Stimulated activated naive CD8-positive, alpha-beta T cell treated with anti-CD3 and anti-CD28 coated beads, Interleukin-15, amount 100 ng/mL, for 72 hours (primary cell): ENCODE data around the gene PHF12.
"Not testable (repeated sequence)": the region's sequence is repeated elsewhere in the genome, so short reads cannot be mapped to it uniquely, and the experiment has no call there.

Experiments
- ATAC-seq: fragments of 150-1000 bp; cut with Tn5 transposase; 2 replicates; pipeline ENCODE4 v1.10.0; 2021; ENCODE audit warnings: mild to moderate bottlenecking, moderate library complexity
- DNase-seq, 2 donors: peaks; one replicate each; pipeline ENCODE4 v3.0.0; 2021 to 2022
- H3K27ac Mint-ChIP-seq, 2 donors: one replicate each; pipeline ENCODE4 v1.8.0; 2022; ENCODE audit warnings: mild to moderate bottlenecking in 2 of 2, mixed read lengths in 2 of 2, moderate library complexity in 2 of 2
- H3K27me3 Mint-ChIP-seq: one replicate; pipeline ENCODE4 v1.8.0; 2022; ENCODE audit warnings: mixed read lengths
- H3K4me1 Mint-ChIP-seq: one replicate; pipeline ENCODE4 v1.8.0; 2022; ENCODE audit warnings: mild to moderate bottlenecking, mixed read lengths
- H3K4me3 Mint-ChIP-seq, 2 donors: one replicate each; pipeline ENCODE4 v1.8.0; 2022; ENCODE audit warnings: mild to moderate bottlenecking in 2 of 2, mixed read lengths in 2 of 2, moderate library complexity in 1 of 2
- H3K9me3 Mint-ChIP-seq, 2 donors: one replicate each; pipeline ENCODE4 v1.8.0; 2022; ENCODE audit warnings: mixed read lengths in 2 of 2

Gene PHF12

DNA sequence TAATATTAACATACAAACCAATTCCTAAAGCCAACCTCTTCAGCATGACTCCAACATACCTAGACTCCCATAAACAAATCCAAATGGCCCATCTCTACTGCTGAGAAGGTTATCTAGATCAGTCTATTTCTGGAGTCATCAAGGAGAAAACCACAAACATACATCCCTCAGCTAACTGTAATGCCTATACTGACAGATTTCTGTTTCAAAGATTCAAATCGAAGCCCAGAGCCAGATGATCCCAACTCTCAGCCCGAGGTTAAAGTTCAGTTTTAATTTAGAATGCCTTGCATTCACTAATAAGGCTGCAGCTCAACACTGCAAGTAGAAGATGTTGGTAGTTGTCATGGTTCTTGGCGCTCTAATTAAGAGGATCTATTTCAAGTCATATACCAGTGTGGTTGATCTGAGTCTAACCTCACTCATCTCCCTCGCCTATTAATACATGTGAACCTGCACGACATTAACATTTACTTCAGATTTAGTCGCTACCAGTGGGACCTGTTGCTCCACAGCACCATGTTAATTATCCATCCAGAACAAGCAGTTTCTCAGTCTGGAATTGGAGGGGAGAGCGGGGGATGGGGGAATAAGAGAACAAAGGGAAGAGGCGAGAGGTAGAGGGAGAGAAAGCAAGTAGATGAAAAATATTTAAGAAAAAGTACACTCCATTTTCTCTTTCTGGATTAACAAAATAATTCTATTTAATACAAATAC, 15.4 kb downstream of the PHF12 start:
- Mint-ChIP-seq H3K27me3 (no peaks in the 10 kb centered on the region), H3K4me1 (peaks cover 61% of the 10 kb centered on the region), H3K27ac (no peak overlapping the region), H3K4me3 (no peak overlapping the region), H3K9me3 (no peaks in the 10 kb centered on the region)
- ATAC-seq, result no peak
- no peak for DNase-seq

DNA sequence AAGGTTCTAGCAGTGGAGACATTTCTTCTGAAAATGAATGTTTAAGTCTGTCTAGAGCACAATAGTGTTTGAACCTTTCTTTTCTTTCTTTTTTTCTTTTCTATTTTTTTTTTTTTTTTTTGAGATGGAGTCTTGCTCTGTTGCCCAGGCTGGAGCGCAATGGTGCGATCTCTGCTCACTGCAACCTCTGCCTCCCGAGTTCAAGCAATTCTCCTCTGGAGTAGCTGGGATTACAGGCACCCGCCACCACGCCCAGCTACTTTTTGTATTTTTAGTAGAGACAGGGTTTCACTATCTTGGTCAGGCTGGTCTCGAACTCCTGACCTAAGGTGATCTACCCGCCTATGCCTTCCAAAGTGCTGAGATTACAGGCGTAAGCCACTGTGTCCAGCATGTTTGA, 16.8 kb downstream of the PHF12 start:
- not testable (repeated sequence) for H3K4me3 Mint-ChIP-seq, H3K9me3 Mint-ChIP-seq, H3K27me3 Mint-ChIP-seq, ATAC-seq, H3K27ac Mint-ChIP-seq, DNase-seq
- H3K4me1 Mint-ChIP-seq, result peaks cover 56% of the 10 kb centered on the region

- H3K9me3 Mint-ChIP-seq, result peaks cover 14 to 23% of the 10 kb centered on the region in 2 donors
- DNase-seq, result no peak
- no peak overlapping the region for H3K27ac Mint-ChIP-seq
Observed at GRCh38 chr17:28929787-28930186, 21.5 kb downstream of the PHF12 start.

DNA sequence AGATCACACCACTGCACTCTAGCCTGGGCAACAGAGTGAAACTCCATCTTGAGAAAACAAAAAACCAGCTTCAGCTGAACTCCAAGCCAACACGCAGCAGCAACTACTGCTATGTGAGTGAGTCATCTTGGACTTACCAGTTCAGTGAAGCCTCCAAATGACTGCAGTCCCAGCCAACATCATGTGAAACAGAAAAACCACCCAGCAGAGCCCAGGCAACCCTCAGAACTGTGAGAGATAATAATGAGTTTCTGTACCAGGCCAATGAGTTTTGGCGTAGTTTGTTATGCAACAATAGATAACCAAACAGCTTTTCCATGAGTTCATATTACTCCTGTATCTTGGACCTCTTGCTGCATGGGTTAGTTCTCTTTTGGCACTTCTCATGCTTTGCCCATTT, 23.3 kb downstream of the PHF12 start:
- DNase-seq, result peak in 1 of 2 donors; percentile 51
- H3K27me3 Mint-ChIP-seq, result no peaks in the 10 kb centered on the region
- H3K4me1 Mint-ChIP-seq, result peaks cover 69% of the 10 kb centered on the region
- H3K4me3 Mint-ChIP-seq, result no peak overlapping the region
- H3K9me3 Mint-ChIP-seq, result peaks cover 14 to 23% of the 10 kb centered on the region in 2 donors
- peak; percentile 89 for ATAC-seq
- H3K27ac Mint-ChIP-seq, result no peak overlapping the region

More at GRCh38 chr17:28929787-28930186, 21.5 kb downstream of the PHF12 start:
- Mint-ChIP-seq H3K27me3 (no peaks in the 10 kb centered on the region), H3K4me3 (no peak overlapping the region), H3K4me1 (peaks cover 63% of the 10 kb centered on the region)
- no peak for ATAC-seq

DNA sequence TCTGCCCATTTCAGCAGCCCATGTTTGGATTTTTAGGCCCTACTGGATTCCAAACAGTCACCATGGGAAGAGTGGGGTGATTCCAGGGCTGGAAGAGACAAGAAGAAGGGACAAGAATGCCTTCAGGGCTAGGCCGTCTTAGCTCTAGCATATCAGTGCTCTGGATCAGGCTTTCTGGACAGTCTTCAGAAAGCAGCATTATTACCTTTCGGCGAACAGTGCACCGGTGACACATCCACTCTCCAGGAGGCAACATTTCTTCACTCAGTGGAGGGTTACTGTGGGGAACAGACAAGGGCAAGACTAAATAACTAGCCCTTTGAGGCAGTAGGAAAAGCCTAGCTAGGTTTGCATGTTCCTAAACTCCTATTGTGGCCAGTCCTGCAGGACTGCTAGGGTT, 24.5 kb downstream of the PHF12 start:
- H3K4me1 Mint-ChIP-seq, result peaks cover 68% of the 10 kb centered on the region
- peak overlapping the region; percentile 25 to 75 for H3K27ac Mint-ChIP-seq
- DNase-seq, result no peak
- no peak for ATAC-seq
- H3K27me3 Mint-ChIP-seq, result no peaks in the 10 kb centered on the region
- peaks cover 14 to 23% of the 10 kb centered on the region in 2 donors for H3K9me3 Mint-ChIP-seq
- no peak overlapping the region for H3K4me3 Mint-ChIP-seq

DNA sequence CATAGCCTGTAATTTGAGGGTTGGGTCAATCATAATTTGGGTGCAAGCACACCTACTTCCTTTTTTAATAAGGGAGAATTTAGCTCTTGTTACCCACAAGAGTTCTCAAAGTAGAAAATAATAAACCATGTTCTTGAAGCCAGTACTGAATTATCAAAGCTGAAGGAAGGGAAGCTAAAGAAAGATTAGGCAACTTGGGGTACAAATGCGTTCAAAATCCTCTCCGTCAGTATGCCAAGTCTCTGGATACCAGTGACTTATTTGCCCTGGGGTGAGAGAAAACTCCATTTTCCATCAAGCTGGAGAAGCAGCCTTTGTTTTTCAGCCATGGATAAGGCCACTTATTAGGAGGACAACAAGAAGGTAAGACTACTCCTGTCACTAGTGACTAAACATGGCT, 25.0 kb downstream of the PHF12 start:
- H3K9me3 Mint-ChIP-seq, result peaks cover 14 to 23% of the 10 kb centered on the region in 2 donors
- H3K27ac Mint-ChIP-seq, result peak overlapping the region; percentile 9 to 64
- ATAC-seq, result no peak
- DNase-seq, result no peak
- peak overlapping the region; percentile 37 to 51 for H3K4me3 Mint-ChIP-seq
- H3K4me1 Mint-ChIP-seq, result peaks cover 64% of the 10 kb centered on the region
- H3K27me3 Mint-ChIP-seq, result no peaks in the 10 kb centered on the region

- no peaks in the 10 kb centered on the region for H3K27me3 Mint-ChIP-seq
- peak overlapping the region; percentile 64 to 65 for H3K27ac Mint-ChIP-seq
- H3K9me3 Mint-ChIP-seq, result peaks cover 14 to 23% of the 10 kb centered on the region in 2 donors
- H3K4me1 Mint-ChIP-seq, result peaks cover 63% of the 10 kb centered on the region
- peak overlapping the region; percentile 37 to 51 for H3K4me3 Mint-ChIP-seq
- peak; percentile 95 for ATAC-seq
- peak; percentile 29 to 48 for DNase-seq
Observed at GRCh38 chr17:28925912-28926365, 25.4 kb downstream of the PHF12 start.

DNA sequence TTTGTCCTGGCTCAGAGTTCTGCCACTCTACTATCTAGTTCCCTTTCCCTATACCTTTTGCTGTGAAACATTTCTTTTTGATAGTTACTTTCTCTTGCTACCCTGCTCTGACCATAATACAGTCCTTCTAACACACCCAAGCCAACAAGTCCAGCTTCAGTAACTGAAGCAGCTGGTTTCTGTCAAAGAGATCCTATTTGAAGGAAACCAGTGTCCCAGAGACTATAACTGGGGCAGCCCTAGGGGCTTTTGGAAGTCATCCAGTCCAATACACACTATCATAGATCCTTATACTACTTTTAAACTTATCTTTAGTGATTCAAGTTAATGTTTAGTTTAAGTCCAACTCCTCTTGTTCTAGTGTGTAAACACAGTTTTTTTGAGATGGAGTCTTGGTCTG, 31.1 kb downstream of the PHF12 start:
- DNase-seq (no peak), ATAC-seq (no peak)
- Mint-ChIP-seq H3K4me1 (peaks cover 23% of the 10 kb centered on the region), H3K4me3 (no peak overlapping the region), H3K27ac (no peak overlapping the region), H3K9me3 (peaks cover 0 to under 1% of the 10 kb centered on the region in 2 donors), H3K27me3 (no peaks in the 10 kb centered on the region)

- no peaks in the 10 kb centered on the region for H3K27me3 Mint-ChIP-seq
- H3K9me3 Mint-ChIP-seq, result peaks cover 0 to 6% of the 10 kb centered on the region in 2 donors
- no peak overlapping the region for H3K4me3 Mint-ChIP-seq
- peak overlapping the region in 1 of 2 donors; percentile 73 for H3K27ac Mint-ChIP-seq
- H3K4me1 Mint-ChIP-seq, result peaks cover 10% of the 10 kb centered on the region
- no peak for DNase-seq
- ATAC-seq, result no peak
Observed at GRCh38 chr17:28918295-28918694, 33.0 kb downstream of the PHF12 start.

- peaks cover 0 to 6% of the 10 kb centered on the region in 2 donors for H3K9me3 Mint-ChIP-seq
- DNase-seq (no peak), ATAC-seq (no peak)
- peaks cover 9% of the 10 kb centered on the region for H3K4me1 Mint-ChIP-seq
- no peak overlapping the region for H3K4me3 Mint-ChIP-seq
- peak overlapping the region in 1 of 2 donors; percentile 48 for H3K27ac Mint-ChIP-seq
- no peaks in the 10 kb centered on the region for H3K27me3 Mint-ChIP-seq
Observed at GRCh38 chr17:28917465-28917864, 33.9 kb downstream of the PHF12 start.

DNA sequence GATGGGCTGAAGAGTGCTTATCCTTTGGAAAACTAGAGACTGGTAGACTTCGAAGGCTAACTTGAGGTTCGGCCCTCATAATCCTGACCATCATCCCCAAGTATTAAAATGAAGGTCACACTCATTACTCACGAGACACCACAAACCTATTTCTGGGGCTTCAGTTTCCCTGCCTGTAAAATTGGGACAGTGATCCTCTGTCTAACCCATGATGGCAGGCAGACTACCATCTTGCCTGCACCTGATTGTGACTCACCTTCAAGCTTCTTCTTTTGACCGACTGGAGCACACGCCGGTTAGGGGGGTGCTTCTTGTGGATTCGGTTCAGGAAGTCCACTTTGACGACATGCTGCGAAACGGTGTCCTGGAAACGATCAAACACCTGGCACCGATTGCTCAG, 34.3 kb downstream of the PHF12 start:
- Mint-ChIP-seq H3K27ac (no peak overlapping the region), H3K9me3 (peaks cover 0 to 6% of the 10 kb centered on the region in 2 donors), H3K4me1 (peaks cover 9% of the 10 kb centered on the region), H3K4me3 (no peak overlapping the region), H3K27me3 (no peaks in the 10 kb centered on the region)
- no peak for ATAC-seq
- no peak for DNase-seq

- Mint-ChIP-seq H3K4me1 (peaks cover 9% of the 10 kb centered on the region), H3K27me3 (no peaks in the 10 kb centered on the region), H3K27ac (no peak overlapping the region), H3K4me3 (no peak overlapping the region), H3K9me3 (peaks cover 0 to 6% of the 10 kb centered on the region in 2 donors)
- ATAC-seq (peak; percentile 74), DNase-seq (peak in 1 of 2 donors; percentile 29)
Observed at GRCh38 chr17:28916302-28916934, 34.9 kb downstream of the PHF12 start.

DNA sequence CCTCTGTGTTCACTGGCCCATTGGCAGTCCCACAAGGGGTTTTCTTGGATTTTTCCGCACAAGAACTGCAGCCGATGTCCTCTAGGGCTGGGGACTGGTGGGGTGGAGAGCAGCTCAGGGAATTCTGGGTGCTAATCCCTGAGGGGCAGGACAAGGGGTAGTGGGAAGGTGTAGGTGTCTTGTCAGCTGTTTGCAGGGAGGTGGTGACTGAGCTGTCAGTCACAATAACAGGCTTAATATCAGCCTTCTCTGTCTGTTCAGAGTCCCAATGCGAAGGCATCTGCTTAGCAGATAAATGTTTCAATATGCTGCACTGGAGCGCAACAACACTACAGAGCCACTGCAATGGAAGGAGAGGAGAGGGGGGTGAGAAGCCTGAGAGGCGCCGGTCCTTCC, 38.4 kb downstream of the PHF12 start:
- H3K27me3 Mint-ChIP-seq, result no peaks in the 10 kb centered on the region
- H3K4me1 Mint-ChIP-seq, result peaks cover 9% of the 10 kb centered on the region
- DNase-seq (no peak), ATAC-seq (no peak)
- peaks cover 0 to 6% of the 10 kb centered on the region in 2 donors for H3K9me3 Mint-ChIP-seq
- no peak overlapping the region for H3K27ac Mint-ChIP-seq
- H3K4me3 Mint-ChIP-seq, result no peak overlapping the region

DNA sequence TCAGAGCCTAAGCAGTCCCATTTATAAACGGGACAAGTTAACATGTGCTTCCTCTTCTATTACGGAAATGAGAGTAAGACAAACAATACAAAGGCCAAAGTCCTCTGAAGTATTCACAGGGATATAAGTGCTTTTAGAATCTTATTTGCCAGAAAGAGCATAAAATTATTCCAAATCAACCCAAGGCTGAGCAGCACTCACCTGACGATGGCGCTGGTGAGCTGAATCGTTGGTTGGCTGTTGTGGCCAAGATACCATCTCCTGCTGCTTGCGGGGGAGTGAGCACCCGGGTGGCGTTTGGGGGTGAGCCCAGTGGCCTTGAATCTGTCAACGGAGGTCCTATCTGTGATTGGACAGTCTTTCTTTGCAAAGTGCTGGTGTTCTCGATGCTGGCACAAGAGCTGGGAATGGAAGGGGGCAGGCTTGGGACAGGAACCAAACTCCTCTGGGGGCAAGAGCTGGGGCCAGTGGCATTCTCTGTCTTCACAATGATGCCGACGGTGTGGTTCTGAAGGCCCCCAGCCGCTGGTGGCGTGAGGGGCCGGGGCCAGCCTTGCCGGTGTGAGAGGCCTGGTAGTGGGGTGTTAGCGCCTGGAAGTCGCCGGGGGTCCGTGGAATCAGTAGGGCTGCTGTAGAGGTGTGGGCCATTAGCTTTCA, 38.9 kb downstream of the PHF12 start:
- H3K4me1 Mint-ChIP-seq, result peaks cover 9% of the 10 kb centered on the region
- H3K27me3 Mint-ChIP-seq, result no peaks in the 10 kb centered on the region
- no peak for ATAC-seq
- no peak overlapping the region for H3K27ac Mint-ChIP-seq
- H3K9me3 Mint-ChIP-seq, result peaks cover 0 to 6% of the 10 kb centered on the region in 2 donors
- no peak for DNase-seq
- H3K4me3 Mint-ChIP-seq, result no peak overlapping the region

- DNase-seq (no peak), ATAC-seq (no peak)
- no peak overlapping the region for H3K27ac Mint-ChIP-seq
- H3K27me3 Mint-ChIP-seq, result no peaks in the 10 kb centered on the region
- peaks cover 0 to 6% of the 10 kb centered on the region in 2 donors for H3K9me3 Mint-ChIP-seq
- H3K4me1 Mint-ChIP-seq, result peaks cover 9% of the 10 kb centered on the region
- H3K4me3 Mint-ChIP-seq, result no peak overlapping the region
Observed at GRCh38 chr17:28911411-28912045, 39.8 kb downstream of the PHF12 start.
